ENCODE results near the gene MTX1. TPM values are rescaled to one million over a fixed set of nuclear protein-coding genes. Genes with fewer than 3 reads are reported as not detected.

The MTX1 gene
- total RNA-seq, 1 experiment from 2014 or later: 85.8 TPM

GRCh38 chr1:155174324-155175280, 33.9 kb upstream of the MTX1 start:
- no peak for DNase-seq (ENCODE audit: low spot score)

GRCh38 chr1:155175281-155175926, 33.1 kb upstream of the MTX1 start:
- no peak for DNase-seq (ENCODE audit: low spot score)

- no peak for DNase-seq (ENCODE audit: low spot score)
Observed at GRCh38 chr1:155175927-155176371, 32.5 kb upstream of the MTX1 start.

- peak; percentile 87 for DNase-seq (ENCODE audit: low spot score)
Observed at GRCh38 chr1:155176544-155177071, 31.9 kb upstream of the MTX1 start.

GRCh38 chr1:155177192-155177917, 31.1 kb upstream of the MTX1 start:
- no peak for DNase-seq (ENCODE audit: low spot score)

GRCh38 chr1:155177918-155178281, 30.6 kb upstream of the MTX1 start:
- DNase-seq (ENCODE audit: low spot score): no peak

GRCh38 chr1:155178441-155179111, 29.9 kb upstream of the MTX1 start:
- DNase-seq (ENCODE audit: low spot score): no peak

- DNase-seq (ENCODE audit: low spot score): no peak
Observed at GRCh38 chr1:155179112-155180031, 29.1 kb upstream of the MTX1 start.

GRCh38 chr1:155181371-155182051, 27.0 kb upstream of the MTX1 start:
- DNase-seq (ENCODE audit: low spot score): no peak

- DNase-seq (ENCODE audit: low spot score): no peak
Observed at GRCh38 chr1:155182052-155182550, 26.4 kb upstream of the MTX1 start.

- DNase-seq (ENCODE audit: low spot score): no peak
Observed at GRCh38 chr1:155183775-155184221, 24.7 kb upstream of the MTX1 start.

GRCh38 chr1:155184351-155184811, 24.1 kb upstream of the MTX1 start:
- no peak for DNase-seq (ENCODE audit: low spot score)

GRCh38 chr1:155184835-155185782, 23.4 kb upstream of the MTX1 start:
- no peak for DNase-seq (ENCODE audit: low spot score)

- DNase-seq (ENCODE audit: low spot score): no peak
Observed at GRCh38 chr1:155185783-155186066, 22.8 kb upstream of the MTX1 start.

- DNase-seq (ENCODE audit: low spot score): no peak
Observed at GRCh38 chr1:155186067-155186793, 22.3 kb upstream of the MTX1 start.

GRCh38 chr1:155186794-155187455, 21.6 kb upstream of the MTX1 start:
- no peak for DNase-seq (ENCODE audit: low spot score)

GRCh38 chr1:155187456-155187891, 21.0 kb upstream of the MTX1 start:
- no peak for DNase-seq (ENCODE audit: low spot score)

Measured in A172 (cell line).